Activated CD8-positive, alpha-beta T cell treated with anti-CD3 and anti-CD28 coated beads for 36 hours (primary cell): ENCODE results near the gene CDKN2B. TPM values are rescaled to one million over a fixed set of nuclear protein-coding genes. Genes with fewer than 3 reads are reported as not detected.
A peak's percentile ranks its signal among the peaks of the same experiment; 100 is the strongest.

Experiments
- ATAC-seq: fragments of 200-7000 bp; cut with Tn5 transposase; one replicate; pipeline ENCODE4 v1.10.0; 2021; ENCODE audit warnings: mild to moderate bottlenecking, moderate library complexity
- CTCF ChIA-PET: fragments of 350-600 bp; sonication (Branson Sonifier 250); formaldehyde crosslinking; loops from one replicate; lab custom pipeline; 2021; ENCODE audit warnings: antibody characterized with exemption; lab: Charles Lee
- POLR2A ChIA-PET: fragments of 350-600 bp; sonication (Branson Sonifier 250); formaldehyde crosslinking; loops from one replicate; lab custom pipeline; 2021; ENCODE audit warnings: antibody characterized with exemption; lab: Charles Lee
- DNase-seq: peaks from one replicate; pipeline ENCODE4 v3.0.0-alpha.2; 2020
- H3K27ac Mint-ChIP-seq: one replicate; pipeline ENCODE4 v1.8.0; 2021; ENCODE audit warnings: mild to moderate bottlenecking, mixed read lengths
- H3K27me3 Mint-ChIP-seq: one replicate; pipeline ENCODE4 v1.8.0; 2021; ENCODE audit warnings: mixed read lengths
- H3K36me3 Mint-ChIP-seq: one replicate; pipeline ENCODE4 v1.8.0; 2021; ENCODE audit warnings: low read depth, mixed read lengths
- H3K4me1 Mint-ChIP-seq: one replicate; pipeline ENCODE4 v1.8.0; 2021; ENCODE audit warnings: low read depth, mixed read lengths
- H3K4me3 Mint-ChIP-seq: one replicate; pipeline ENCODE4 v1.8.0; 2021; ENCODE audit warnings: mild to moderate bottlenecking, moderate library complexity, mixed read lengths
- H3K9me3 Mint-ChIP-seq: one replicate; pipeline ENCODE4 v1.8.0; 2021; ENCODE audit warnings: mixed read lengths
- CTCF ChIP-seq: fragments of 200-600 bp; IDR thresholded peaks from one replicate; pipeline ENCODE4 v1.8.0; 2022; ENCODE audit warnings: antibody characterized with exemption, mild to moderate bottlenecking
- intact Hi-C: fragments of 100-400 bp; cut with micrococcal nuclease; formaldehyde crosslinking; loops from one replicate; pipeline ENCODE4 v1.10.0; 2022
- total RNA-seq, 2 experiments: library from RNA; stranded (reverse); gene quantifications; one replicate each; pipeline ENCODE4 v1.2.3, GENCODE V29; 2021

Gene CDKN2B
- total RNA-seq, 2 experiments from 2014 or later = not detected

- Mint-ChIP-seq H3K27ac (no peak overlapping the region), H3K27me3 (peaks cover 2% of the 10 kb centered on the region), H3K4me3 (no peak overlapping the region), H3K9me3 (no peaks in the 10 kb centered on the region), H3K4me1 (peaks cover 47% of the 10 kb centered on the region), H3K36me3 (no peaks in the 10 kb centered on the region)
- peak; percentile 11 for ATAC-seq
- intact Hi-C loops = no loop called here
- POLR2A ChIA-PET = interaction anchor here (1.2 to 1.5 kb wide), 2 partner anchors 31 to 42 kb away, joined by 3 read pairs; no protein-coding TSS in a partner anchor
- peak; percentile 27 for DNase-seq
- CTCF ChIA-PET = interaction anchor here (1.2 to 5.3 kb wide), 9 partner anchors 8 to 341 kb away, joined by 3 to 47 read pairs (median 8); partner anchors contain the start of gene CDKN2B
- no peak for TF ChIP-seq CTCF
Measured at GRCh38 chr9:22049411-22049810, 40.3 kb upstream of the CDKN2B start.

GRCh38 chr9:22047596-22047995 is 38.5 kb upstream of the CDKN2B start:
- Mint-ChIP-seq H3K27ac (no peak overlapping the region), H3K4me3 (no peak overlapping the region), H3K9me3 (no peaks in the 10 kb centered on the region), H3K36me3 (no peaks in the 10 kb centered on the region), H3K4me1 (peaks cover 38% of the 10 kb centered on the region), H3K27me3 (peaks cover 5% of the 10 kb centered on the region)
- intact Hi-C loops = no loop called here
- no peak for ATAC-seq
- POLR2A ChIA-PET = interaction anchor here (0.7 to 1.5 kb wide), 2 partner anchors 32 to 73 kb away, joined by 3 to 4 read pairs; no protein-coding TSS in a partner anchor
- no peak for DNase-seq
- CTCF ChIA-PET = interaction anchor here (0.8 to 5.3 kb wide), 6 partner anchors 10 to 233 kb away, joined by 3 to 47 read pairs (median 6); partner anchors contain the start of gene CDKN2B
- no peak for TF ChIP-seq CTCF

- Mint-ChIP-seq H3K4me3 (no peak overlapping the region), H3K27ac (no peak overlapping the region), H3K36me3 (no peaks in the 10 kb centered on the region), H3K27me3 (peaks cover 5% of the 10 kb centered on the region), H3K4me1 (peaks cover 26% of the 10 kb centered on the region), H3K9me3 (no peaks in the 10 kb centered on the region)
- DNase-seq = no peak
- POLR2A ChIA-PET = no interaction called here
- no peak for ATAC-seq
- no peak for TF ChIP-seq CTCF
- intact Hi-C loops = no loop called here
- CTCF ChIA-PET = interaction anchor here (0.9 to 1.6 kb wide), 4 partner anchors 34 to 234 kb away, joined by 3 to 7 read pairs (median 5); partner anchors contain the start of gene CDKN2B
Measured at GRCh38 chr9:22046243-22046885, 37.3 kb upstream of the CDKN2B start.

- Mint-ChIP-seq H3K4me3 (no peak overlapping the region), H3K9me3 (no peaks in the 10 kb centered on the region), H3K36me3 (no peaks in the 10 kb centered on the region), H3K27ac (no peak overlapping the region), H3K27me3 (peaks cover 5% of the 10 kb centered on the region), H3K4me1 (peaks cover 27% of the 10 kb centered on the region)
- DNase-seq = no peak
- TF ChIP-seq CTCF = no peak
- POLR2A ChIA-PET = no interaction called here
- CTCF ChIA-PET = interaction anchor here (1.3 to 1.8 kb wide), 4 partner anchors 8 to 233 kb away, joined by 4 to 7 read pairs (median 5); partner anchors contain the start of gene CDKN2B
- no peak for ATAC-seq
- intact Hi-C loops = no loop called here
Measured at GRCh38 chr9:22045423-22045822, 36.3 kb upstream of the CDKN2B start.

GRCh38 chr9:22044583-22044982 is 35.5 kb upstream of the CDKN2B start:
- no peak for ATAC-seq

More at GRCh38 chr9:22044583-22044982, 35.5 kb upstream of the CDKN2B start:
- H3K27ac Mint-ChIP-seq = no peak overlapping the region
- DNase-seq = no peak
- peaks cover 29% of the 10 kb centered on the region for H3K4me1 Mint-ChIP-seq
- no peaks in the 10 kb centered on the region for H3K36me3 Mint-ChIP-seq
- intact Hi-C loops = no loop called here
- POLR2A ChIA-PET = no interaction called here
- CTCF ChIA-PET = interaction anchor here (1.4 to 11.3 kb wide), 3 partner anchors 9 to 234 kb away, joined by 3 to 149 read pairs (median 4); partner anchors contain the start of gene CDKN2B
- no peaks in the 10 kb centered on the region for H3K9me3 Mint-ChIP-seq
- H3K27me3 Mint-ChIP-seq = peaks cover 5% of the 10 kb centered on the region
- no peak for TF ChIP-seq CTCF
- no peak overlapping the region for H3K4me3 Mint-ChIP-seq
